ENCODE measurements around the gene TMED10. TPM values are rescaled to one million over a fixed set of nuclear protein-coding genes. Genes with fewer than 3 reads are reported as not detected.

Gene TMED10
- polyA plus RNA-seq, 1 experiment = 505 TPM

- DNase-seq (ENCODE audit: low read depth) = no peak
- POLR2A ChIA-PET = no interaction called here
- CTCF ChIA-PET = interaction anchor here (1.3 kb wide), 1 partner anchor 123 kb away, joined by 4 read pairs; no protein-coding TSS in a partner anchor
- no peaks in the 10 kb centered on the region for H3K27me3 ChIP-seq (ENCODE audit: control insufficient read depth, insufficient read depth, low read length)
- TF ChIP-seq CTCF (IDR thresholded peaks at IDR 0.05; ENCODE audit: insufficient read depth, low read depth, low read length) = no peak
- H3K4me3 ChIP-seq (ENCODE audit: low read depth, low read length) = no peak overlapping the region
- H3K36me3 ChIP-seq (ENCODE audit: control insufficient read depth, insufficient read depth, low read length) = no peaks in the 10 kb centered on the region; the same call in 1 of the 2 replicates
These were observed 2.3 kb downstream of the TMED10 start for GRCh38 chr14:75174066-75174465.

GRCh38 chr14:75170772-75171171 lies 5.6 kb downstream of the TMED10 start:
- ChIA-PET CTCF (interaction anchor here (1.2 kb wide), 1 partner anchor 33 kb away, joined by 3 read pairs; no protein-coding TSS in a partner anchor), POLR2A (no interaction called here)

GRCh38 chr14:75168586-75169335 lies 7.7 kb downstream of the TMED10 start:
- ChIA-PET CTCF (no interaction called here), POLR2A (no interaction called here)
- no peak for TF ChIP-seq CTCF (IDR thresholded peaks at IDR 0.05; ENCODE audit: insufficient read depth, low read depth, low read length)
- Histone ChIP-seq H3K36me3 (ENCODE audit: control insufficient read depth, insufficient read depth, low read length) (no peaks in the 10 kb centered on the region), H3K27me3 (ENCODE audit: control insufficient read depth, insufficient read depth, low read length) (no peaks in the 10 kb centered on the region), H3K4me3 (ENCODE audit: low read depth, low read length) (no peak overlapping the region)
- DNase-seq (ENCODE audit: low read depth) = no peak

More at GRCh38 chr14:75170772-75171171, 5.6 kb downstream of the TMED10 start:
- no peak for DNase-seq (ENCODE audit: low read depth)
- H3K4me3 ChIP-seq (ENCODE audit: low read depth, low read length) = no peak overlapping the region
- H3K36me3 ChIP-seq (ENCODE audit: control insufficient read depth, insufficient read depth, low read length) = no peaks in the 10 kb centered on the region; the same call in 1 of the 2 replicates
- no peaks in the 10 kb centered on the region for H3K27me3 ChIP-seq (ENCODE audit: control insufficient read depth, insufficient read depth, low read length)
- TF ChIP-seq CTCF (IDR thresholded peaks at IDR 0.05; ENCODE audit: insufficient read depth, low read depth, low read length) = no peak

GRCh38 chr14:75167325-75167724 lies 9.1 kb downstream of the TMED10 start:
- Histone ChIP-seq H3K36me3 (ENCODE audit: control insufficient read depth, insufficient read depth, low read length) (no peaks in the 10 kb centered on the region), H3K27me3 (ENCODE audit: control insufficient read depth, insufficient read depth, low read length) (no peaks in the 10 kb centered on the region), H3K4me3 (ENCODE audit: low read depth, low read length) (no peak overlapping the region)
- ChIA-PET POLR2A (no interaction called here), CTCF (interaction anchor here (1.3 kb wide), 1 partner anchor 135 kb away, joined by 6 read pairs; no protein-coding TSS in a partner anchor)
- DNase-seq (ENCODE audit: low read depth) = no peak
- no peak for TF ChIP-seq CTCF (IDR thresholded peaks at IDR 0.05; ENCODE audit: insufficient read depth, low read depth, low read length)

- no peak overlapping the region for H3K4me3 ChIP-seq (ENCODE audit: low read depth, low read length)
- CTCF ChIA-PET = no interaction called here
- POLR2A ChIA-PET = no interaction called here
These were observed 10.6 kb downstream of the TMED10 start for GRCh38 chr14:75165586-75166391.

More at GRCh38 chr14:75165586-75166391, 10.6 kb downstream of the TMED10 start:
- TF ChIP-seq CTCF (IDR thresholded peaks at IDR 0.05; ENCODE audit: insufficient read depth, low read depth, low read length) = no peak
- Histone ChIP-seq H3K36me3 (ENCODE audit: control insufficient read depth, insufficient read depth, low read length) (no peaks in the 10 kb centered on the region), H3K27me3 (ENCODE audit: control insufficient read depth, insufficient read depth, low read length) (no peaks in the 10 kb centered on the region)
- DNase-seq (ENCODE audit: low read depth) = no peak
